Adrenal gland (tissue), 12 donors: ENCODE measurements around the gene CD44. TPM values are rescaled to one million over a fixed set of nuclear protein-coding genes. Genes with fewer than 3 reads are reported as not detected.
A peak's percentile ranks its signal among the peaks of the same experiment; 100 is the strongest.

ENCODE experiments used
- DNase-seq, 7 donors: peaks; one replicate each; pipeline ENCODE4 v3.0.0-alpha.2; 2019 to 2020
- H3K27ac ChIP-seq, 5 donors: fragments of 200-600 bp; sonication (generic) in 4 of 5; 1 replicate in 3 of 5; 2 replicates in 2 of 5; pipeline versions ENCODE4 v1.5.1 to v1.8.0; 2016 to 2020; ENCODE audit warnings: mild to moderate bottlenecking in 1 of 5
- H3K27me3 ChIP-seq: fragments of 200-600 bp; 2 replicates; pipeline ENCODE4 v1.8.0; 2021
- H3K36me3 ChIP-seq, 2 donors: fragments of 200-600 bp; replicated peaks in 1 of 2; 1 replicate in 1 of 2; 2 replicates in 1 of 2; pipeline versions ENCODE4 v1.5.1 to v1.8.0; 2018 to 2022
- H3K4me1 ChIP-seq, 2 donors: fragments of 200-600 bp; replicated peaks in 1 of 2; 1 replicate in 1 of 2; 2 replicates in 1 of 2; pipeline versions ENCODE4 v1.5.1 to v1.8.0; 2018 to 2021
- H3K4me3 ChIP-seq, 4 donors: fragments of 200-600 bp; sonication (generic) in 3 of 4; one replicate each; pipeline ENCODE4 v1.5.1; 2016 to 2018
- H3K9me3 ChIP-seq, 3 donors: fragments of 200-600 bp; sonication (generic) in 1 of 3; replicated peaks in 1 of 3; 1 replicate in 2 of 3; 2 replicates in 1 of 3; pipeline versions ENCODE4 v1.5.1 to v1.8.0; 2016 to 2021
- POLR2A ChIP-seq, 2 donors: fragments of 450-650 bp; IDR thresholded peaks; one replicate each; pipeline ENCODE4 v1.6.1; 2017; ENCODE audit warnings: antibody characterized with exemption in 2 of 2, mild to moderate bottlenecking in 2 of 2, moderate library complexity in 1 of 2
- WGBS, 4 donors: extraction: QIAGEN DNeasy Blood & Tissue Kit in 2 of 4; methylation state at CpG; one replicate each; pipeline versions ENCODE4 v1.1.5 to v1.1.7; 2013 to 2017; 5-methylcytosine and 5-hydroxymethylcytosine counted together
- intact Hi-C, 2 donors: fragments of 100-400 bp; cut with DNase I; formaldehyde crosslinking; loops; one replicate each; pipeline versions ENCODE4 v1.14.1 to v1.15.0; 2022 to 2023
- polyA plus RNA-seq, 3 donors: library from polyadenylated mRNA; stranded (reverse); fragments of 200-250 nt in 2 of 3; fragments of 350-450 nt in 1 of 3; fragmentation: Illumina TruSeq in 1 of 3; extraction: RNeasy Lipid Tissue Mini Kit (QIAGEN cat#74804) in 1 of 3; gene quantifications; one replicate each; pipeline ENCODE4 v1.2.3, GENCODE V29; 2013 to 2014
- total RNA-seq, 9 donors: library from RNA; depleted of rRNA in 4 of 9; stranded (reverse); fragments of >200 nt in 4 of 9; fragments of 120-200 nt in 1 of 9; fragmentation: NEBNext Ultra II Directional in 1 of 9; extraction: Animal tissue kit (Norgen Biotek cat#: 25700) in 1 of 9; gene quantifications; one replicate each; pipeline versions ENCODE4 v1.1.0 to v1.2.4, GENCODE V29; 2013 to 2023
- TF ChIP-seq, protein P1 (sequence below), 6 experiments: fragments of 450-650 bp in 4 of 6; fragments of 200-600 bp in 2 of 6; sonication (generic) in 1 of 6; IDR thresholded peaks; 1 replicate in 5 of 6; 2 replicates in 1 of 6; pipeline versions ENCODE4 v1.5.1 to v1.8.0; 2016 to 2021; ENCODE audit warnings: antibody characterized with exemption in 6 of 6, mild to moderate bottlenecking in 2 of 6, moderate library complexity in 1 of 6
- donor health status: healthy with polysubstance abuse.
- donor health status: Bipolar disorder and iron deficiency.
- donor health status: DM: yes; HTN: yes; CAD: no.
- donor health status: DM: no; HTN: no; CAD: no.
- donor health status: DM: no; HTN: no; CAD: no.
- donor health status: DM: yes; HTN: yes; CAD: no.

The CD44 gene
- total and polyA plus RNA-seq, 12 donors, result 10.2 to 110 (median 77.5) TPM

DNA sequence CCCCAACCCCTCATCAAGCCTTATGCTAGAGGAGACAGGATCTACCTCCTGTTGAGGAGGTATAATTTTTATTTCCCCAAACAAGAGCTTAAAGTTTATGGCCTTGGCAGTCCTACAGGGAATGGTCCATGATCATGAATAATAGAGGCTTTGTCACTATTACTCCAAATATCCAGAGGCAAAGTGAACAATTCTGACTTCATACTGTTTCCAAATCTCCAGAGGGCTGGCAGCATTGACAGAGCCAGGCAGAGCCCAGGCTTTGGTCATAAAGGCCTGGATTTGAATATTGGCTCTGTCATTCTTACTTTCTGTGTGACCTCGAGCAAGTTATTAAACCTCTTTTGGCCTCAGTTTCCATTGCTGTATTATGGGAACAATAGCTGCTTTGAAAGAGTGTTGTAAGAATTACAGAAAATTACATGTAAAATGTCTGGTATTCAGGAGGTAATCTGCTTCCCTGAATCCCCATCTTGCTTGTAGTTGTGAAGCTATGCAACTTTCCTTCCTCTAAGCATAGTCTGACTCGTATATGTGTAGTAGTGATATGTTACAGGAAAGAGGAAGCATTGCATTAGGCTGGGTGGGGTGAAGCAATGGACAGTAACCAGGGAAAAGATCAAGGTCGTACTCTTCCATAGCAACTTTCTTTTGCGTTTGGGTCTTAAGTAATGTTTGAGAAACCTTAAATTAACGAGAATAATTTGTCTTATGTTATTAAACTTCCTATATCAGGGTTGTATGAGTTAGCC lies 88.8 kb downstream of the CD44 start:
- Histone ChIP-seq H3K4me1 (peaks cover 0 to 8% of the 10 kb centered on the region in 2 donors), H3K9me3 (no peaks in the 10 kb centered on the region), H3K4me3 (no peak overlapping the region), H3K27me3 (no peaks in the 10 kb centered on the region), H3K36me3 (peaks cover 0 to 6% of the 10 kb centered on the region in 2 donors), H3K27ac (peak overlapping the region in 3 of 5 donors; percentile 11 to 55 (median 46))
- WGBS, 4 donors, result 64 to 72% (median 67%) methylated on average over 5 of the region's 5 CpGs
- intact Hi-C loops, result loop anchor here in 1 of 2 donors (10.0 kb wide), 1 partner anchor 213 kb away; no protein-coding TSS in a partner anchor
- TF ChIP-seq, protein P1, sequence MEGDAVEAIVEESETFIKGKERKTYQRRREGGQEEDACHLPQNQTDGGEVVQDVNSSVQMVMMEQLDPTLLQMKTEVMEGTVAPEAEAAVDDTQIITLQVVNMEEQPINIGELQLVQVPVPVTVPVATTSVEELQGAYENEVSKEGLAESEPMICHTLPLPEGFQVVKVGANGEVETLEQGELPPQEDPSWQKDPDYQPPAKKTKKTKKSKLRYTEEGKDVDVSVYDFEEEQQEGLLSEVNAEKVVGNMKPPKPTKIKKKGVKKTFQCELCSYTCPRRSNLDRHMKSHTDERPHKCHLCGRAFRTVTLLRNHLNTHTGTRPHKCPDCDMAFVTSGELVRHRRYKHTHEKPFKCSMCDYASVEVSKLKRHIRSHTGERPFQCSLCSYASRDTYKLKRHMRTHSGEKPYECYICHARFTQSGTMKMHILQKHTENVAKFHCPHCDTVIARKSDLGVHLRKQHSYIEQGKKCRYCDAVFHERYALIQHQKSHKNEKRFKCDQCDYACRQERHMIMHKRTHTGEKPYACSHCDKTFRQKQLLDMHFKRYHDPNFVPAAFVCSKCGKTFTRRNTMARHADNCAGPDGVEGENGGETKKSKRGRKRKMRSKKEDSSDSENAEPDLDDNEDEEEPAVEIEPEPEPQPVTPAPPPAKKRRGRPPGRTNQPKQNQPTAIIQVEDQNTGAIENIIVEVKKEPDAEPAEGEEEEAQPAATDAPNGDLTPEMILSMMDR (IDR thresholded peaks at IDR 0.05), result no peak
- peak in 2 of 7 donors; percentile 26 to 41 for DNase-seq

DNA sequence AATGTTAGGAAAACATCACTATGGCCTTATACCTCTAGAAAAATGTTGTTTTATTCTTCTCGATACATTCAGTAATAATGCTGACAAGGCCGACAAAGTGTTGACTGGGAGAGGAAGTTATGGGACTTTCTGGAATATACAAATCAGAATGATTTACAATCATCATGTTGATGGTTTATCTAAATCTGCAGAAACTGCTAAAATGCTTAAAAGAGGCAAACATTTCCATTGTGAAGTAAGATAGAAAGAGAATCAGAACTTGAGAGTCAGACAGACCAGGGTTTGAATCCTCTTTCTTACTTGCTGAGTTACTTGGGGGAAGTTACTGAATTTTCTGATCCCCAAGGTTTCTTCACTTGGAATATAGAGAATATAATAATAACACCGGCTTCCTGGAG lies 89.4 kb downstream of the CD44 start:
- DNase-seq, result no peak
- intact Hi-C loops, result loop anchor here in 1 of 2 donors (10.0 kb wide), 1 partner anchor 214 kb away; no protein-coding TSS in a partner anchor
- TF ChIP-seq POLR2A (IDR thresholded peaks at IDR 0.05), result no peak
- TF ChIP-seq, protein P1 (IDR thresholded peaks at IDR 0.05), result no peak
- Histone ChIP-seq H3K9me3 (no peaks in the 10 kb centered on the region), H3K4me1 (peaks cover 0 to 8% of the 10 kb centered on the region in 2 donors), H3K27me3 (no peaks in the 10 kb centered on the region), H3K36me3 (peaks cover 0 to 6% of the 10 kb centered on the region in 2 donors), H3K4me3 (no peak overlapping the region), H3K27ac (peak overlapping the region in 2 of 5 donors; percentile 46 to 55)
- WGBS, 4 donors, result 76 to 89% (median 86%) methylated on average over 3 of the region's 3 CpGs

DNA sequence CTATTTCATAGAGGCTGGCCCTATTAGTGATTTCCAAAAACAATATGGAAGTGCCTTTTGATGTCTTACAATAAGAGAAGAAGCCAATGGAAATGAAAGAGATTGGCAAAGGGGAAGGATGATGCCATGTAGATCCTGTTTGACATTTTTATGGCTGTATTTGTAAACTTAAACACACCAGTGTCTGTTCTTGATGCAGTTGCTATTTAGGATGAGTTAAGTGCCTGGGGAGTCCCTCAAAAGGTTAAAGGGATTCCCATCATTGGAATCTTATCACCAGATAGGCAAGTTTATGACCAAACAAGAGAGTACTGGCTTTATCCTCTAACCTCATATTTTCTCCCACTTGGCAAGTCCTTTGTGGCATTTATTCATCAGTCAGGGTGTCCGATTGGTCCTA lies 91.4 kb downstream of the CD44 start:
- TF ChIP-seq POLR2A (IDR thresholded peaks at IDR 0.05), result no peak
- DNase-seq, result no peak
- Histone ChIP-seq H3K4me3 (no peak overlapping the region), H3K27ac (no peak overlapping the region), H3K27me3 (no peaks in the 10 kb centered on the region), H3K9me3 (no peaks in the 10 kb centered on the region), H3K4me1 (peaks cover 0 to 8% of the 10 kb centered on the region in 2 donors), H3K36me3 (peaks cover 0 to 6% of the 10 kb centered on the region in 2 donors)
- intact Hi-C loops, result loop anchor here in 1 of 2 donors (10.0 kb wide), 1 partner anchor 296 kb away; no protein-coding TSS in a partner anchor
- 92 to 95% (median 95%) methylated on average over 1 of the region's 1 CpG for WGBS, 4 donors

DNA sequence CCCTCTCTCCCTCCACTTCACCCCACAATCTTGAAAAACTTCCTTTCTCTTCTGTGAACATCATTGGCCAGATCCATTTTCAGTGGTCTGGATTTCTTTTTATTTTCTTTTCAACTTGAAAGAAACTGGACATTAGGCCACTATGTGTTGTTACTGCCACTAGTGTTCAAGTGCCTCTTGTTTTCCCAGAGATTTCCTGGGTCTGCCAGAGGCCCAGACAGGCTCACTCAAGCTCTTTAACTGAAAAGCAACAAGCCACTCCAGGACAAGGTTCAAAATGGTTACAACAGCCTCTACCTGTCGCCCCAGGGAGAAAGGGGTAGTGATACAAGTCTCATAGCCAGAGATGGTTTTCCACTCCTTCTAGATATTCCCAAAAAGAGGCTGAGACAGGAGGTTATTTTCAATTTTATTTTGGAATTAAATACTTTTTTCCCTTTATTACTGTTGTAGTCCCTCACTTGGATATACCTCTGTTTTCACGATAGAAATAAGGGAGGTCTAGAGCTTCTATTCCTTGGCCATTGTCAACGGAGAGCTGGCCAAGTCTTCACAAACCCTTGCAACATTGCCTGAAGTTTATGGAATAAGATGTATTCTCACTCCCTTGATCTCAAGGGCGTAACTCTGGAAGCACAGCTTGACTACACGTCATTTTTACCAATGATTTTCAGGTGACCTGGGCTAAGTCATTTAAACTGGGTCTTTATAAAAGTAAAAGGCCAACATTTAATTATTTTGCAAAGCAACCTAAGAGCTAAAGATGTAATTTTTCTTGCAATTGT lies 92.3 kb downstream of the CD44 start:
- 78 to 87% (median 83%) methylated on average over 5 of the region's 5 CpGs for WGBS, 4 donors

More for the DNA sequence above, 92.3 kb downstream of the CD44 start:
- H3K4me3 ChIP-seq, result no peak overlapping the region
- intact Hi-C loops, result loop anchor here in 1 of 2 donors (10.0 kb wide), 1 partner anchor 296 kb away; no protein-coding TSS in a partner anchor
- peaks cover 0 to 6% of the 10 kb centered on the region in 2 donors for H3K36me3 ChIP-seq
- peaks cover 0 to 8% of the 10 kb centered on the region in 2 donors for H3K4me1 ChIP-seq
- no peak overlapping the region for H3K27ac ChIP-seq
- H3K9me3 ChIP-seq, result no peaks in the 10 kb centered on the region
- no peaks in the 10 kb centered on the region for H3K27me3 ChIP-seq
- DNase-seq, result no peak
- TF ChIP-seq, protein P1 (IDR thresholded peaks at IDR 0.05), result no peak
- no peak for TF ChIP-seq POLR2A (IDR thresholded peaks at IDR 0.05)
